Activated T-cell treated with anti-CD3 and anti-CD28 coated beads for 4 hours (primary cell): ENCODE measurements around the gene TP53AIP1.

ENCODE experiments used
- DNase-seq: peaks from one replicate; pipeline ENCODE4 v3.0.0-alpha.2; 2020

The TP53AIP1 gene

DNA sequence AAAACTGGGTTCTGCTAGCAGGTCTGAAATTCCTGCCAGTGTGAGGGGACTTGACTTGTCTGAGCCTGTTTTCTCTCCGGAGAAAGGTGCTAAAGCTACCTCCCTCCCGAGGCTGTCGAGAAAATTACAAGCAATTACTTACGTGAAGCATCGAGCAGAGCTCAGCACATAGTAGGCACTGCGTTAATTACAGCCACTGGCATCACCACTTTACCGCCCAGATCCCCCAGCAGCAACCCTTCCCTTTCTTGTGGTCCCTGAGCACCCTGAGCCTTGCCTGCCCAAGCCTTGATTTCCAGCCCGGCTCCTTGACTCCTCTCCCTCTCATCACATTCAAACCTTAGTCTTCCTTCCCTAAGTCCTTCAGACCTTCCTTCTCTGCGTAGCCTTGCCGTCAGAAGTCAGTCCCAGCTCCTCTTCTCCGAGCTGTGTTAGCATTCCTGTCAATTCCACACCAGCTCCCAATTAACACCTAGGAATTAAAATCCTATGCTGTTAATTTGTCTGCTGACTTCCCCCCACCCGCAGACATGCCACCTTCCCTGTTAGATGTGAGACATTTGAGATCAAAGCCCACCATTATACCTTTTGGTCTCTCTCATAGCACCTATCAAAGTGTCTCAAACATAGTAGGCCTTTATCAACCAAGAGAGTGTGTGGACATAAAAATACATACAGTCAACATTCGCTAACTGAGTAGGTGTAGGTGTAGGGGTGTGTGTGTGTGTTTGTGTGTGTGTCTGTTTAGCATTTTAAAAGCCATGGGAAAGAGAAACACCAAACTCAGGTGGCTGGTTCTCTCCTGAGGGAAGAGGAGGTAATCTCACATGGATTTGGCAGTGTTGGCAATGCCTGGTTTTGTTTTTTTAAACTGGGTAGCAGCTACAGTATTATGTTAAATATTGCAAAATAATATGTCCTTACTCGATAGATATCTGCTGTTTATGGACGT lies 54.4 kb downstream of the TP53AIP1 start:
- DNase-seq, result no peak

GRCh38 chr11:128886406-128887124 lies 56.1 kb downstream of the TP53AIP1 start:
- no peak for DNase-seq
